ENCODE measurements around the gene TOMM34. TPM values are rescaled to one million over a fixed set of nuclear protein-coding genes. Genes with fewer than 3 reads are reported as not detected.

TOMM34 gene
- total and polyA plus RNA-seq, 2 of the 13 experiments (the other 11 are each of a cell fraction or from before 2014, with no cell fraction given) = 36.2 to 52.0 TPM

- no peaks in the 10 kb centered on the region for H4K20me1 ChIP-seq (ENCODE audit: insufficient read depth, low read length)
- no peak for ATAC-seq
- in situ Hi-C loops (cut with HindIII; ENCODE audit: extremely low pct_ligation_motif_present, low pct_unique_long_range_greater_than_20kb) = no loop called here
- H2AFZ ChIP-seq (ENCODE audit: low read length) = no peak overlapping the region
- H3K27me3 ChIP-seq (ENCODE audit: control insufficient read depth in 1 of 2, insufficient read depth in 2 of 2, low read length in 2 of 2) = no peaks in the 10 kb centered on the region
- H3K79me2 ChIP-seq (ENCODE audit: insufficient read depth, low read length) = no peaks in the 10 kb centered on the region
- intact Hi-C loops (cut with micrococcal nuclease; ENCODE audit: unreplicated experiment) = no loop called here
- H3K9ac ChIP-seq (ENCODE audit: insufficient read depth, low read depth, low read length) = no peak overlapping the region
- no peak for DNase-seq (ENCODE audit: low spot score)
- H3K4me2 ChIP-seq (ENCODE audit: low read depth, low read length) = no peak overlapping the region
- peaks cover 32 to 77% of the 10 kb centered on the region in 2 experiments for H3K36me3 ChIP-seq (replicated peaks in 1 of 2; ENCODE audit: control insufficient read depth in 1 of 2, insufficient read depth in 2 of 2, low read length in 2 of 2)
- TF ChIP-seq ZNF280B (CRISPR knock-in tag; IDR thresholded peaks at IDR 0.05; ENCODE audit: borderline replicate concordance) = 0 out of 2 replicates have a peak, but pooled peaks have one; percentile 20
- TF ChIP-seq BCL3 (CRISPR knock-in tag; IDR thresholded peaks at IDR 0.05) = no peak
- CTCF ChIA-PET (ENCODE audit: low intra/inter-chr PET ratio, low total read pairs) = no interaction called here
- no peak for FAIRE-seq
- over 99% methylated on average over 8 of the region's 8 CpGs for WGBS (ENCODE audit: low lambda C conversion rate)
- H3K27ac ChIP-seq (ENCODE audit: extremely low read length, insufficient read depth, low read length) = no peak overlapping the region
- no peaks in the 10 kb centered on the region for H3K4me1 ChIP-seq (ENCODE audit: insufficient read depth, low read length)
- no peaks in the 10 kb centered on the region for H3K9me3 ChIP-seq (ENCODE audit: low read length)
- no peak overlapping the region for H3K4me3 ChIP-seq (replicated peaks in 1 of 3; ENCODE audit: insufficient read depth in 1 of 3, low read depth in 2 of 3, low read length in 3 of 3)
- BruUV-seq (replicated peaks) = no TSS peak
- POLR2A ChIA-PET = interaction anchor here (0.7 kb wide), 1 partner anchor 9 kb away, joined by 3 read pairs; no protein-coding TSS in a partner anchor
Observed at GRCh38 chr20:44932916-44933315, 27.3 kb downstream of the TOMM34 start.

GRCh38 chr20:44931911-44932310, 28.3 kb downstream of the TOMM34 start:
- Histone ChIP-seq H3K27ac (ENCODE audit: extremely low read length, insufficient read depth, low read length) (no peak overlapping the region), H3K36me3 (replicated peaks in 1 of 2; ENCODE audit: control insufficient read depth in 1 of 2, insufficient read depth in 2 of 2, low read length in 2 of 2) (peaks cover 30 to 70% of the 10 kb centered on the region in 2 experiments), H3K79me2 (ENCODE audit: insufficient read depth, low read length) (no peaks in the 10 kb centered on the region), H3K4me1 (ENCODE audit: insufficient read depth, low read length) (no peaks in the 10 kb centered on the region), H4K20me1 (ENCODE audit: insufficient read depth, low read length) (no peaks in the 10 kb centered on the region), H3K27me3 (ENCODE audit: control insufficient read depth in 1 of 2, insufficient read depth in 2 of 2, low read length in 2 of 2) (no peaks in the 10 kb centered on the region), H3K4me3 (replicated peaks in 1 of 3; ENCODE audit: insufficient read depth in 1 of 3, low read depth in 2 of 3, low read length in 3 of 3) (no peak overlapping the region), H3K9ac (ENCODE audit: insufficient read depth, low read depth, low read length) (no peak overlapping the region), H3K9me3 (ENCODE audit: low read length) (no peaks in the 10 kb centered on the region), H3K4me2 (ENCODE audit: low read depth, low read length) (no peak overlapping the region), H2AFZ (ENCODE audit: low read length) (no peak overlapping the region)
- DNase-seq (ENCODE audit: low spot score) = no peak
- TF ChIP-seq FOXO4 (CRISPR knock-in tag; conservative IDR thresholded peaks at IDR 0.05) = 0 out of 2 replicates have a peak, but pooled peaks have one; percentile 55
- no peak for TF ChIP-seq ZNF557 (CRISPR knock-in tag; IDR thresholded peaks at IDR 0.05)
- in situ Hi-C loops (cut with HindIII; ENCODE audit: extremely low pct_ligation_motif_present, low pct_unique_long_range_greater_than_20kb) = no loop called here
- POLR2A ChIA-PET = no interaction called here
- ATAC-seq = no peak
- peak; percentile 21 for FAIRE-seq
- CTCF ChIA-PET (ENCODE audit: low intra/inter-chr PET ratio, low total read pairs) = no interaction called here
- 92% methylated on average over 3 of the region's 3 CpGs for WGBS (ENCODE audit: low lambda C conversion rate)
- TSS peak; percentile 64 for BruUV-seq (replicated peaks)
- intact Hi-C loops (cut with micrococcal nuclease; ENCODE audit: unreplicated experiment) = no loop called here
